Measurements from ENCODE around the gene STRBP.
"Not testable (repeated sequence)": the region's sequence is repeated elsewhere in the genome, so short reads cannot be mapped to it uniquely, and the experiment has no call there.

Gene STRBP

GRCh38 chr9:123283048-123283408 is 14.6 kb upstream of the STRBP start:
- DNase-seq (ENCODE audit: low spot score), result no peak

GRCh38 chr9:123282362-123283047 is 14.1 kb upstream of the STRBP start:
- peak; percentile 60 for DNase-seq (ENCODE audit: low spot score)

- DNase-seq (ENCODE audit: low spot score), result no peak
Observed at GRCh38 chr9:123281659-123282350, 13.4 kb upstream of the STRBP start.

- not testable (repeated sequence) for DNase-seq (ENCODE audit: low spot score)
Observed at GRCh38 chr9:123278879-123279493, 10.6 kb upstream of the STRBP start.

GRCh38 chr9:123278361-123278760 is 10.0 kb upstream of the STRBP start:
- DNase-seq (ENCODE audit: low spot score), result no peak

- DNase-seq (ENCODE audit: low spot score), result no peak
Observed at GRCh38 chr9:123276551-123276950, 8.2 kb upstream of the STRBP start.

- not testable (repeated sequence) for DNase-seq (ENCODE audit: low spot score)
Observed at GRCh38 chr9:123271133-123271532, 2.7 kb upstream of the STRBP start.

GRCh38 chr9:123269281-123269680 is 895 bp upstream of the STRBP start:
- no peak for DNase-seq (ENCODE audit: low spot score)

- no peak for DNase-seq (ENCODE audit: low spot score)
Observed at GRCh38 chr9:123268199-123268464, 254 bp downstream of the STRBP start.

GRCh38 chr9:123267481-123268198 is 746 bp downstream of the STRBP start:
- no peak for DNase-seq (ENCODE audit: low spot score)

GRCh38 chr9:123266655-123267399 is 1.6 kb downstream of the STRBP start:
- no peak for DNase-seq (ENCODE audit: low spot score)

GRCh38 chr9:123265833-123266232 is 2.6 kb downstream of the STRBP start:
- no peak for DNase-seq (ENCODE audit: low spot score)

- DNase-seq (ENCODE audit: low spot score), result no peak
Observed at GRCh38 chr9:123263227-123263626, 5.2 kb downstream of the STRBP start.

- DNase-seq (ENCODE audit: low spot score), result no peak
Observed at GRCh38 chr9:123262338-123262737, 6.0 kb downstream of the STRBP start.

- DNase-seq (ENCODE audit: low spot score), result no peak
Observed at GRCh38 chr9:123261006-123261677, 7.2 kb downstream of the STRBP start.

GRCh38 chr9:123260340-123260739 is 8.0 kb downstream of the STRBP start:
- DNase-seq (ENCODE audit: low spot score), result no peak

GRCh38 chr9:123257276-123257675 is 11.1 kb downstream of the STRBP start:
- DNase-seq (ENCODE audit: low spot score), result no peak

GRCh38 chr9:123255718-123256117 is 12.7 kb downstream of the STRBP start:
- DNase-seq (ENCODE audit: low spot score), result no peak

- no peak for DNase-seq (ENCODE audit: low spot score)
Observed at GRCh38 chr9:123253204-123253603, 15.2 kb downstream of the STRBP start.

- peak; percentile 61 for DNase-seq (ENCODE audit: low spot score)
Observed at GRCh38 chr9:123251741-123252140, 16.6 kb downstream of the STRBP start.

GRCh38 chr9:123251324-123251723 is 17.1 kb downstream of the STRBP start:
- DNase-seq (ENCODE audit: low spot score), result no peak

GRCh38 chr9:123250504-123250903 is 17.9 kb downstream of the STRBP start:
- DNase-seq (ENCODE audit: low spot score), result no peak

Data from cerebellar cortex (tissue), 1 donor.